Stimulated activated CD4-positive, alpha-beta T cell treated with anti-CD3 and anti-CD28 coated beads, TNF-alpha, amount 100 ng/mL, for 24 hours (primary cell): ENCODE data around the gene ZNF121.
"Not testable (repeated sequence)": the region's sequence is repeated elsewhere in the genome, so short reads cannot be mapped to it uniquely, and the experiment has no call there.

Experiments used
- DNase-seq, 3 experiments: peaks; one replicate each; pipeline ENCODE4 v3.0.0-alpha.2; 2020; ENCODE audit warnings: low read depth in 3 of 3

Gene ZNF121

GRCh38 chr19:9584073-9584833 lies at the start of gene ZNF121:
Gene ZNF121, minus strand, starts transcription at chr19:9584504. Its CDS starts 16,407 bp downstream, at chr19:9568097.
- DNase-seq = peak; percentile 71 to 82 (median 73)

GRCh38 chr19:9627856-9628255 lies 43.6 kb upstream of the ZNF121 start:
- no peak for DNase-seq

GRCh38 chr19:9622531-9622930 lies 38.2 kb upstream of the ZNF121 start:
- DNase-seq = no peak

- peak; percentile 76 to 84 (median 78) for DNase-seq
Observed at GRCh38 chr19:9621156-9622037, 37.1 kb upstream of the ZNF121 start, which contains the start of gene ZNF561. Gene ZNF561, minus strand, starts transcription at chr19:9621232. Its CDS starts 1,776 bp downstream, at chr19:9619456.

GRCh38 chr19:9620842-9621155 lies 36.5 kb upstream of the ZNF121 start:
- no peak for DNase-seq

- no peak for DNase-seq
Observed at GRCh38 chr19:9615844-9616243, 31.5 kb upstream of the ZNF121 start.

GRCh38 chr19:9610484-9611113 lies 26.3 kb upstream of the ZNF121 start:
- no peak for DNase-seq

- DNase-seq = no peak
Observed at GRCh38 chr19:9608912-9609311, 24.6 kb upstream of the ZNF121 start.

- no peak for DNase-seq
Observed at GRCh38 chr19:9597027-9597426, 12.7 kb upstream of the ZNF121 start.

- peak; percentile 45 to 73 (median 67) for DNase-seq
Observed at GRCh38 chr19:9586764-9587163, 2.5 kb upstream of the ZNF121 start.

GRCh38 chr19:9582081-9582725 lies 2.1 kb downstream of the ZNF121 start:
- not testable (repeated sequence) for DNase-seq

GRCh38 chr19:9580728-9581127 lies 3.6 kb downstream of the ZNF121 start:
- no peak for DNase-seq

GRCh38 chr19:9570255-9570654 lies 14.0 kb downstream of the ZNF121 start:
- no peak for DNase-seq

- DNase-seq = no peak
Observed at GRCh38 chr19:9566729-9567128, 17.6 kb downstream of the ZNF121 start.

- no peak for DNase-seq
Observed at GRCh38 chr19:9565900-9566705, 18.2 kb downstream of the ZNF121 start.

GRCh38 chr19:9552536-9553274 lies 31.6 kb downstream of the ZNF121 start:
- DNase-seq = no peak

GRCh38 chr19:9547870-9548269 lies 36.4 kb downstream of the ZNF121 start:
- no peak for DNase-seq

GRCh38 chr19:9541281-9541680 lies 43.0 kb downstream of the ZNF121 start:
- DNase-seq = not testable (repeated sequence)

- not testable (repeated sequence) for DNase-seq
Observed at GRCh38 chr19:9539921-9540320, 44.4 kb downstream of the ZNF121 start.

GRCh38 chr19:9539201-9539600 lies 45.1 kb downstream of the ZNF121 start:
- DNase-seq = not testable (repeated sequence)
